Measurements from ENCODE around the gene C6orf58.
"Not testable (repeated sequence)": the region's sequence is repeated elsewhere in the genome, so short reads cannot be mapped to it uniquely, and the experiment has no call there.

Gene C6orf58

DNA sequence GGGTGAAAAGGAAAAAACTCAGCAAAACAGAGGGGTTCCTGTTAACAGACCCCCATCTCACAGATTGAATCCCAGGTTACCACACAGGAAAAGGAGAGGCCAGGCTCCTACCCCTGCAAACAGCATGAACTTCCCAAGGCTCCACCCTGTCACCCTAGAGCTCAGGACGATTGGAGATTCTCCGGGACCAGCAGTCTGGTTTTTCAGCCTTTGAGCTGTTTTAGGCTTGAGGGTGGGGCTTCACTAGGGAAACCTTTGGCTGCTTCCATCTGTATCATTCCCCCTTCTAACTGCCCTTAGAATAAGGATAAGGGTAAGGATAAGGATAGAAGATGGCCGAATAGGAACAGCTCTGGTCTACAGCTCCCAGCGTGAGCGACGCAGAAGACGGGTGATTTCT lies 16.0 kb downstream of the C6orf58 start:
- TF ChIP-seq OSR1 (CRISPR knock-in tag; IDR thresholded peaks at IDR 0.05), result no peak
- TF ChIP-seq, protein P1, sequence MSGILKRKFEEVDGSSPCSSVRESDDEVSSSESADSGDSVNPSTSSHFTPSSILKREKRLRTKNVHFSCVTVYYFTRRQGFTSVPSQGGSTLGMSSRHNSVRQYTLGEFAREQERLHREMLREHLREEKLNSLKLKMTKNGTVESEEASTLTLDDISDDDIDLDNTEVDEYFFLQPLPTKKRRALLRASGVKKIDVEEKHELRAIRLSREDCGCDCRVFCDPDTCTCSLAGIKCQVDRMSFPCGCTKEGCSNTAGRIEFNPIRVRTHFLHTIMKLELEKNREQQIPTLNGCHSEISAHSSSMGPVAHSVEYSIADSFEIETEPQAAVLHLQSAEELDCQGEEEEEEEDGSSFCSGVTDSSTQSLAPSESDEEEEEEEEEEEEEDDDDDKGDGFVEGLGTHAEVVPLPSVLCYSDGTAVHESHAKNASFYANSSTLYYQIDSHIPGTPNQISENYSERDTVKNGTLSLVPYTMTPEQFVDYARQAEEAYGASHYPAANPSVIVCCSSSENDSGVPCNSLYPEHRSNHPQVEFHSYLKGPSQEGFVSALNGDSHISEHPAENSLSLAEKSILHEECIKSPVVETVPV (CRISPR knock-in tag; IDR thresholded peaks at IDR 0.05), result no peak
- TF ChIP-seq ZNF70 (CRISPR knock-in tag; IDR thresholded peaks at IDR 0.05), result no peak
- TF ChIP-seq GLIS3 (CRISPR knock-in tag; IDR thresholded peaks at IDR 0.05), result no peak
- TF ChIP-seq BACH2 (CRISPR knock-in tag; IDR thresholded peaks at IDR 0.05; ENCODE audit: borderline replicate concordance), result no peak
- no peak for TF ChIP-seq CSDC2 (CRISPR knock-in tag; IDR thresholded peaks at IDR 0.05)
- TF ChIP-seq ZNF8 (CRISPR knock-in tag; IDR thresholded peaks at IDR 0.05), result no peak
- TF ChIP-seq PPARA (CRISPR knock-in tag; IDR thresholded peaks at IDR 0.05; ENCODE audit: borderline replicate concordance), result no peak
- no peak for TF ChIP-seq ARNTL (CRISPR knock-in tag; IDR thresholded peaks at IDR 0.05; ENCODE audit: borderline replicate concordance, low read depth)
- no peak for TF ChIP-seq ISL1 (CRISPR knock-in tag; IDR thresholded peaks at IDR 0.05)
- no peak for TF ChIP-seq SNAI2 (CRISPR knock-in tag; IDR thresholded peaks at IDR 0.05)
- TF ChIP-seq RARB (CRISPR knock-in tag; IDR thresholded peaks at IDR 0.05), result no peak
- TF ChIP-seq, protein P2, sequence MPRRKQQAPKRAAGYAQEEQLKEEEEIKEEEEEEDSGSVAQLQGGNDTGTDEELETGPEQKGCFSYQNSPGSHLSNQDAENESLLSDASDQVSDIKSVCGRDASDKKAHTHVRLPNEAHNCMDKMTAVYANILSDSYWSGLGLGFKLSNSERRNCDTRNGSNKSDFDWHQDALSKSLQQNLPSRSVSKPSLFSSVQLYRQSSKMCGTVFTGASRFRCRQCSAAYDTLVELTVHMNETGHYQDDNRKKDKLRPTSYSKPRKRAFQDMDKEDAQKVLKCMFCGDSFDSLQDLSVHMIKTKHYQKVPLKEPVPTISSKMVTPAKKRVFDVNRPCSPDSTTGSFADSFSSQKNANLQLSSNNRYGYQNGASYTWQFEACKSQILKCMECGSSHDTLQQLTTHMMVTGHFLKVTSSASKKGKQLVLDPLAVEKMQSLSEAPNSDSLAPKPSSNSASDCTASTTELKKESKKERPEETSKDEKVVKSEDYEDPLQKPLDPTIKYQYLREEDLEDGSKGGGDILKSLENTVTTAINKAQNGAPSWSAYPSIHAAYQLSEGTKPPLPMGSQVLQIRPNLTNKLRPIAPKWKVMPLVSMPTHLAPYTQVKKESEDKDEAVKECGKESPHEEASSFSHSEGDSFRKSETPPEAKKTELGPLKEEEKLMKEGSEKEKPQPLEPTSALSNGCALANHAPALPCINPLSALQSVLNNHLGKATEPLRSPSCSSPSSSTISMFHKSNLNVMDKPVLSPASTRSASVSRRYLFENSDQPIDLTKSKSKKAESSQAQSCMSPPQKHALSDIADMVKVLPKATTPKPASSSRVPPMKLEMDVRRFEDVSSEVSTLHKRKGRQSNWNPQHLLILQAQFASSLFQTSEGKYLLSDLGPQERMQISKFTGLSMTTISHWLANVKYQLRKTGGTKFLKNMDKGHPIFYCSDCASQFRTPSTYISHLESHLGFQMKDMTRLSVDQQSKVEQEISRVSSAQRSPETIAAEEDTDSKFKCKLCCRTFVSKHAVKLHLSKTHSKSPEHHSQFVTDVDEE (CRISPR knock-in tag; IDR thresholded peaks at IDR 0.05), result no peak
- TF ChIP-seq ESRRG (CRISPR knock-in tag; IDR thresholded peaks at IDR 0.05), result no peak
- no peak for ATAC-seq

DNA sequence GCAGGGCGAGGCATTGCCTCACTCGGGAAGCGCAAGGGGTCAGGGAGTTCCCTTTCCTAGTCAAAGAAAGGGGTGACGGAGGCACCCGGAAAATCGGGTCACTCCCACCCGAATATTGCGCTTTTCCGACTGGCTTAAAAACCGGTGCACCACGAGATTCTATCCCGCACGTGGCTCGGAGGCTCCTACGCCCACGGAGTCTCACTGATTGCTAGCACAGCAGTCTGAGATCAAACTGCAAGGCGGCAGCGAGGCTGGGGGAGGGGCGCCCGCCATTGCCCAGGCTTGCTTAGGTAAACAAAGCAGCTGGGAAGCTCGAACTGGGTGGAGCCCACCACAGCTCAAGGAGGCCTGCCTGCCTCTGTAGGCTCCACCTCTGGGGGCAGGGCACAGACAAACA lies 16.5 kb downstream of the C6orf58 start:
- not testable (repeated sequence) for ATAC-seq

DNA sequence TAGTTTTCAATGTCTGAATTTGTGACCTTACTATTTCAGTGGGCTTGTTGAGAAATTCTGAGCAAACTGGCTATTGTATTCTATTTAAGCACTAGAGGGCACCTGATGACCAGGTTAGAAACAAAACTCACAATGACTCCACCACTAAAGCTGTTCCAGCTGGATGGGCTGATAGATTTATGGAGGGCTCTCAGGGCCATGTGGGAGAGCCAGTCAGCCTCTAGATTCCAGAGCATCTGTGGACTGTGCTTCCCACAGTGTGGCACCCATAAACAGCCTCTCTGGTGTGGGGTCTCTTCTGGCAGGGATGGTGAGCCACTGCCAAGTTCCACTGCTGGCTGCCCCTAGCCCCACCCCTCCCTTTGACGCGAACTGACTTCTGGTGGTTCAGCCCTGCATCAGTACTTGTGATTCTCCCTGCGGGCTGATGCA lies 29.2 kb downstream of the C6orf58 start:
- no peak for TF ChIP-seq ZFP3 (CRISPR knock-in tag; IDR thresholded peaks at IDR 0.05)
- TF ChIP-seq, protein P3, sequence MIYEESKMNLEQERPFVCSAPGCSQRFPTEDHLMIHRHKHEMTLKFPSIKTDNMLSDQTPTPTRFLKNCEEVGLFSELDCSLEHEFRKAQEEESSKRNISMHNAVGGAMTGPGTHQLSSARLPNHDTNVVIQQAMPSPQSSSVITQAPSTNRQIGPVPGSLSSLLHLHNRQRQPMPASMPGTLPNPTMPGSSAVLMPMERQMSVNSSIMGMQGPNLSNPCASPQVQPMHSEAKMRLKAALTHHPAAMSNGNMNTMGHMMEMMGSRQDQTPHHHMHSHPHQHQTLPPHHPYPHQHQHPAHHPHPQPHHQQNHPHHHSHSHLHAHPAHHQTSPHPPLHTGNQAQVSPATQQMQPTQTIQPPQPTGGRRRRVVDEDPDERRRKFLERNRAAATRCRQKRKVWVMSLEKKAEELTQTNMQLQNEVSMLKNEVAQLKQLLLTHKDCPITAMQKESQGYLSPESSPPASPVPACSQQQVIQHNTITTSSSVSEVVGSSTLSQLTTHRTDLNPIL (CRISPR knock-in tag; IDR thresholded peaks at IDR 0.05; ENCODE audit: low read depth), result no peak
- ATAC-seq, result peak; percentile 62

DNA sequence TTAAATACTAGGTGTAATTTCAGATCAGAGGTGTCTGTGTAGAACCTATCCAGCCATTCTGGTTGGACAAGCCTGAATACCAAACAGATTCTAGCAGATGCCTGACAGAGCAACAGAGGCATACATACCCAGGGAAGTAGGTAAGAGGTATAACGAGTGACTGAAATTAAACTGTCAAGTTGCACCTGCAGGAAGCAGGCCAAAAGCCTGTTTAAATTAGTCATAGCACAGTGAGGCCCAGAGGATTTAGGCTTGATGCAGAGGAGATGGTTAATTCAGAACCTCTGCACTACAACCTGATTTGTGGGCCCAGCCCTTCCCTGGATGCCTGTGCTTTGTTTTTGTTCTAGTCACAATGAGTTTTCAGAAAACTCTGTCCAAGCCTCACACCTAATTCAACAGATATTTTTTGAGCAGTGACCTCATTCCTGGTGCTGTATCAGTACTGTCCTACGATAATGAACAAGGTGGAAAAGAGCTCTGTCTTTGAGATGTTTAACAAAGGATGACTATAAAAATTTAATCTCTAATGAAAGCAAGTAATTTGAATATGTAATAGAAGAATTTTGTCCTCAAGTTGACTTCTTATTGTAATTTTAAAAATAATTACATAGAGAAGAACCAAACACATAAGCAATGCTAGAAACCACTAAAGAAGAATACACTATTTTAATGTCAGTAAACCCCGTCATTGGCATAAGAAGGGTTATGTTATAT lies 31.7 kb downstream of the C6orf58 start:
- no peak for ATAC-seq
- no peak for TF ChIP-seq ISL1 (CRISPR knock-in tag; IDR thresholded peaks at IDR 0.05)
- no peak for TF ChIP-seq OSR1 (CRISPR knock-in tag; IDR thresholded peaks at IDR 0.05)
- TF ChIP-seq, protein P4, sequence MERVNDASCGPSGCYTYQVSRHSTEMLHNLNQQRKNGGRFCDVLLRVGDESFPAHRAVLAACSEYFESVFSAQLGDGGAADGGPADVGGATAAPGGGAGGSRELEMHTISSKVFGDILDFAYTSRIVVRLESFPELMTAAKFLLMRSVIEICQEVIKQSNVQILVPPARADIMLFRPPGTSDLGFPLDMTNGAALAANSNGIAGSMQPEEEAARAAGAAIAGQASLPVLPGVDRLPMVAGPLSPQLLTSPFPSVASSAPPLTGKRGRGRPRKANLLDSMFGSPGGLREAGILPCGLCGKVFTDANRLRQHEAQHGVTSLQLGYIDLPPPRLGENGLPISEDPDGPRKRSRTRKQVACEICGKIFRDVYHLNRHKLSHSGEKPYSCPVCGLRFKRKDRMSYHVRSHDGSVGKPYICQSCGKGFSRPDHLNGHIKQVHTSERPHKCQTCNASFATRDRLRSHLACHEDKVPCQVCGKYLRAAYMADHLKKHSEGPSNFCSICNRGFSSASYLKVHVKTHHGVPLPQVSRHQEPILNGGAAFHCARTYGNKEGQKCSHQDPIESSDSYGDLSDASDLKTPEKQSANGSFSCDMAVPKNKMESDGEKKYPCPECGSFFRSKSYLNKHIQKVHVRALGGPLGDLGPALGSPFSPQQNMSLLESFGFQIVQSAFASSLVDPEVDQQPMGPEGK (CRISPR knock-in tag; IDR thresholded peaks at IDR 0.05; ENCODE audit: borderline replicate concordance), result no peak
- TF ChIP-seq ZNF565 (CRISPR knock-in tag; conservative IDR thresholded peaks at IDR 0.05; ENCODE audit: low read depth), result no peak
- no peak for TF ChIP-seq ZFP30 (CRISPR knock-in tag; IDR thresholded peaks at IDR 0.05)

DNA sequence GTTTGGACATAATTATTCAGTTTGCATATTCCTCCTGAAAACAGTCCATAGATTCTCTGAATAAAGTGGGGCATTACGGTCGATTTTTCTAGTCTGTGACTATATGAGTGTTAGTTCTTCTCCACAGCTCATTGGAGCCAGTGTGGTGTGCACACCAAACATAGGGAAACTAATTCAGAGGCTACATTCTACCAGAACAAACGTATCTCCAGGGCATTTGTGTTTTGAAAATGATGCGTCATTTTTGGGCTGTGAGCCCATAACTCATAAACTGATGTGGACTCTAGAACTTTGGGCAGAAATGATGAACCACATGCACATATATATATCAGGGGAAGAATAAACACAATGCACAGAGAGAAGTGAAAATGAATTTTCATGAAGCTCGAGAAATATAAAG lies 41.8 kb downstream of the C6orf58 start:
- ATAC-seq, result no peak
- TF ChIP-seq, protein P4 (CRISPR knock-in tag; IDR thresholded peaks at IDR 0.05; ENCODE audit: borderline replicate concordance), result no peak
- no peak for TF ChIP-seq ZFP3 (CRISPR knock-in tag; IDR thresholded peaks at IDR 0.05)
- TF ChIP-seq ESRRG (CRISPR knock-in tag; IDR thresholded peaks at IDR 0.05), result no peak
- TF ChIP-seq OSR1 (CRISPR knock-in tag; IDR thresholded peaks at IDR 0.05), result no peak
- TF ChIP-seq, protein P5, sequence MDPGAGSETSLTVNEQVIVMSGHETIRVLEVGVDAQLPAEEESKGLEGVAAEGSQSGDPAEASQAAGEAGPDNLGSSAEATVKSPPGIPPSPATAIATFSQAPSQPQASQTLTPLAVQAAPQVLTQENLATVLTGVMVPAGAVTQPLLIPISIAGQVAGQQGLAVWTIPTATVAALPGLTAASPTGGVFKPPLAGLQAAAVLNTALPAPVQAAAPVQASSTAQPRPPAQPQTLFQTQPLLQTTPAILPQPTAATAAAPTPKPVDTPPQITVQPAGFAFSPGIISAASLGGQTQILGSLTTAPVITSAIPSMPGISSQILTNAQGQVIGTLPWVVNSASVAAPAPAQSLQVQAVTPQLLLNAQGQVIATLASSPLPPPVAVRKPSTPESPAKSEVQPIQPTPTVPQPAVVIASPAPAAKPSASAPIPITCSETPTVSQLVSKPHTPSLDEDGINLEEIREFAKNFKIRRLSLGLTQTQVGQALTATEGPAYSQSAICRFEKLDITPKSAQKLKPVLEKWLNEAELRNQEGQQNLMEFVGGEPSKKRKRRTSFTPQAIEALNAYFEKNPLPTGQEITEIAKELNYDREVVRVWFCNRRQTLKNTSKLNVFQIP (CRISPR knock-in tag; IDR thresholded peaks at IDR 0.05; ENCODE audit: borderline replicate concordance, low read depth), result no peak
- TF ChIP-seq TCF4 (CRISPR knock-in tag; IDR thresholded peaks at IDR 0.05; ENCODE audit: borderline replicate concordance), result no peak
- TF ChIP-seq GLIS3 (CRISPR knock-in tag; IDR thresholded peaks at IDR 0.05), result no peak
- no peak for TF ChIP-seq ZFP30 (CRISPR knock-in tag; IDR thresholded peaks at IDR 0.05)
- no peak for TF ChIP-seq ARNTL (CRISPR knock-in tag; IDR thresholded peaks at IDR 0.05; ENCODE audit: borderline replicate concordance, low read depth)
- no peak for TF ChIP-seq BACH2 (CRISPR knock-in tag; IDR thresholded peaks at IDR 0.05; ENCODE audit: borderline replicate concordance)
